Sigmoid colon (tissue), 7 donors: ENCODE data around the gene SLX4IP. TPM values are rescaled to one million over a fixed set of nuclear protein-coding genes. Genes with fewer than 3 reads are reported as not detected.

Source experiments
- DNase-seq: peaks from one replicate; pipeline ENCODE4 v3.0.0-alpha.2; 2019
- H3K27ac ChIP-seq, 4 donors: fragments of 200-600 bp; sonication (generic); one replicate each; pipeline ENCODE4 v1.5.1; 2016 to 2019; ENCODE audit warnings: mild to moderate bottlenecking in 1 of 4
- H3K27me3 ChIP-seq, 3 donors: fragments of 200-600 bp; sonication (generic); one replicate each; pipeline ENCODE4 v1.5.1; 2019; ENCODE audit warnings: mild to moderate bottlenecking in 1 of 3
- H3K36me3 ChIP-seq, 4 donors: fragments of 200-600 bp; sonication (generic); one replicate each; pipeline ENCODE4 v1.5.1; 2016 to 2019
- H3K4me1 ChIP-seq, 4 donors: fragments of 200-600 bp; sonication (generic); one replicate each; pipeline ENCODE4 v1.5.1; 2017 to 2019
- H3K4me3 ChIP-seq, 4 donors: fragments of 200-600 bp; sonication (generic); one replicate each; pipeline ENCODE4 v1.5.1; 2017 to 2019; ENCODE audit warnings: mild to moderate bottlenecking in 2 of 4, moderate library complexity in 1 of 4
- H3K9me3 ChIP-seq, 4 donors: fragments of 200-600 bp in 3 of 4; sonication (generic) in 3 of 4; one replicate each; pipeline versions ENCODE4 v1.5.1 to v1.6.1; 2013 to 2019
- EP300 ChIP-seq, 4 donors: sonication (generic); formaldehyde crosslinking; IDR thresholded peaks; one replicate each; pipeline ENCODE4 v1.6.1; 2017; ENCODE audit warnings: antibody characterized with exemption in 4 of 4
- POLR2A ChIP-seq, 2 donors: fragments of 450-650 bp; IDR thresholded peaks; one replicate each; pipeline ENCODE4 v1.6.1; 2016; ENCODE audit warnings: antibody characterized with exemption in 2 of 2, mild to moderate bottlenecking in 2 of 2, moderate library complexity in 2 of 2
- POLR2AphosphoS5 ChIP-seq, 4 donors: sonication (generic); formaldehyde crosslinking; IDR thresholded peaks; one replicate each; pipeline ENCODE4 v1.6.1; 2017; ENCODE audit warnings: antibody characterized with exemption in 4 of 4
- WGBS, 2 donors: extraction: QIAGEN DNeasy Blood & Tissue Kit; methylation state at CpG; one replicate each; pipeline ENCODE4 v1.1.7; 2013; 5-methylcytosine and 5-hydroxymethylcytosine counted together
- intact Hi-C: fragments of 100-400 bp; cut with DNase I; formaldehyde crosslinking; loops from one replicate; pipeline ENCODE4 v1.15.1; 2023
- polyA plus RNA-seq, 3 donors: library from polyadenylated mRNA; stranded (reverse); fragments of 200-250 nt; gene quantifications; one replicate each; pipeline ENCODE4 v1.2.3, GENCODE V29; 2013
- total RNA-seq, 4 donors: library from RNA; depleted of rRNA; stranded (reverse); fragments of >200 nt; gene quantifications; one replicate each; pipeline ENCODE4 v1.1.0, GENCODE V29; 2016
- TF ChIP-seq, protein P1 (sequence below), 4 experiments: fragments of 450-650 bp in 3 of 4; fragments of 200-600 bp in 1 of 4; IDR thresholded peaks; one replicate each; pipeline ENCODE4 v1.5.1; 2016 to 2019; ENCODE audit warnings: antibody characterized with exemption in 4 of 4, mild to moderate bottlenecking in 3 of 4, moderate library complexity in 2 of 4
- donor health status: healthy with polysubstance abuse.
- donor health status: Bipolar disorder and iron deficiency.
- donor health status: healthy.

SLX4IP gene
- total and polyA plus RNA-seq, 7 donors, result 1.2 to 4.2 (median 2.4) TPM

GRCh38 chr20:10568032-10568431 lies 132.9 kb downstream of the SLX4IP start:
- Histone ChIP-seq H3K27me3 (no peaks in the 10 kb centered on the region), H3K4me1 (peaks cover 0 to 3% (median 0%) of the 10 kb centered on the region in 4 donors), H3K4me3 (no peak overlapping the region), H3K36me3 (no peaks in the 10 kb centered on the region), H3K27ac (no peak overlapping the region), H3K9me3 (no peaks in the 10 kb centered on the region)
- 88 to 93% methylated on average over 3 of the region's 3 CpGs for WGBS, 2 donors
- TF ChIP-seq POLR2A (IDR thresholded peaks at IDR 0.05) (no peak), EP300 (IDR thresholded peaks at IDR 0.05) (no peak), POLR2AphosphoS5 (IDR thresholded peaks at IDR 0.05) (no peak)
- TF ChIP-seq, protein P1, sequence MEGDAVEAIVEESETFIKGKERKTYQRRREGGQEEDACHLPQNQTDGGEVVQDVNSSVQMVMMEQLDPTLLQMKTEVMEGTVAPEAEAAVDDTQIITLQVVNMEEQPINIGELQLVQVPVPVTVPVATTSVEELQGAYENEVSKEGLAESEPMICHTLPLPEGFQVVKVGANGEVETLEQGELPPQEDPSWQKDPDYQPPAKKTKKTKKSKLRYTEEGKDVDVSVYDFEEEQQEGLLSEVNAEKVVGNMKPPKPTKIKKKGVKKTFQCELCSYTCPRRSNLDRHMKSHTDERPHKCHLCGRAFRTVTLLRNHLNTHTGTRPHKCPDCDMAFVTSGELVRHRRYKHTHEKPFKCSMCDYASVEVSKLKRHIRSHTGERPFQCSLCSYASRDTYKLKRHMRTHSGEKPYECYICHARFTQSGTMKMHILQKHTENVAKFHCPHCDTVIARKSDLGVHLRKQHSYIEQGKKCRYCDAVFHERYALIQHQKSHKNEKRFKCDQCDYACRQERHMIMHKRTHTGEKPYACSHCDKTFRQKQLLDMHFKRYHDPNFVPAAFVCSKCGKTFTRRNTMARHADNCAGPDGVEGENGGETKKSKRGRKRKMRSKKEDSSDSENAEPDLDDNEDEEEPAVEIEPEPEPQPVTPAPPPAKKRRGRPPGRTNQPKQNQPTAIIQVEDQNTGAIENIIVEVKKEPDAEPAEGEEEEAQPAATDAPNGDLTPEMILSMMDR (IDR thresholded peaks at IDR 0.05), result no peak
- no peak for DNase-seq
- intact Hi-C loops, result no loop called here

- Histone ChIP-seq H3K4me3 (no peak overlapping the region), H3K36me3 (no peaks in the 10 kb centered on the region), H3K27ac (no peak overlapping the region), H3K9me3 (no peaks in the 10 kb centered on the region), H3K4me1 (no peaks in the 10 kb centered on the region), H3K27me3 (no peaks in the 10 kb centered on the region)
- TF ChIP-seq POLR2A (IDR thresholded peaks at IDR 0.05), result no peak
- no peak for TF ChIP-seq EP300 (IDR thresholded peaks at IDR 0.05)
- no peak for TF ChIP-seq POLR2AphosphoS5 (IDR thresholded peaks at IDR 0.05)
- TF ChIP-seq, protein P1 (IDR thresholded peaks at IDR 0.05), result no peak
- 84 to 96% methylated on average over 1 of the region's 1 CpG for WGBS, 2 donors
- intact Hi-C loops, result no loop called here
- no peak for DNase-seq
These were observed 136.3 kb downstream of the SLX4IP start for GRCh38 chr20:10571313-10571815.

DNA sequence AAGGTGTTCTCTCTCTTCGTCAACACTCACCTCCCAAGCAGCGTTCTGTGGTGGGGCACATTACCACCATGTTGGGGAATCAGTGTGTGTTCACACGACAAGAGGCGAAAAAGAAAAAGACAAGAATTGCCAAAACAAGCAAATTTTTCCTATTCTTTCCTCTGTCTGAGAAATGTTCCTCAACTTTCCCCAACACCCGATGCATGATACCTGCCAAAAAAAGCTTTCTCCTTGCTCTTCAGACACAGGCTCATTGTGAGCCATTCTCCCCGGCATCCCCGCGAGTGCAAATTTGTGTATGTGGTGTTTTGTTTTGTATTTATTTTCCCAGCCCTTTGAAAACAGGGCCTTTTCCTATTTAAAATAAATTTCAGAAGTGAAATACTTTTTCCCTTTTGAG lies 137.7 kb downstream of the SLX4IP start:
- 97 to 98% methylated on average over 8 of the region's 8 CpGs for WGBS, 2 donors
- no peaks in the 10 kb centered on the region for H3K4me1 ChIP-seq
- TF ChIP-seq POLR2A (IDR thresholded peaks at IDR 0.05) (no peak), POLR2AphosphoS5 (IDR thresholded peaks at IDR 0.05) (no peak)
- no peaks in the 10 kb centered on the region for H3K36me3 ChIP-seq
- H3K9me3 ChIP-seq, result no peaks in the 10 kb centered on the region
- H3K27ac ChIP-seq, result no peak overlapping the region
- no peaks in the 10 kb centered on the region for H3K27me3 ChIP-seq
- intact Hi-C loops, result no loop called here
- H3K4me3 ChIP-seq, result no peak overlapping the region
- no peak for DNase-seq

DNA sequence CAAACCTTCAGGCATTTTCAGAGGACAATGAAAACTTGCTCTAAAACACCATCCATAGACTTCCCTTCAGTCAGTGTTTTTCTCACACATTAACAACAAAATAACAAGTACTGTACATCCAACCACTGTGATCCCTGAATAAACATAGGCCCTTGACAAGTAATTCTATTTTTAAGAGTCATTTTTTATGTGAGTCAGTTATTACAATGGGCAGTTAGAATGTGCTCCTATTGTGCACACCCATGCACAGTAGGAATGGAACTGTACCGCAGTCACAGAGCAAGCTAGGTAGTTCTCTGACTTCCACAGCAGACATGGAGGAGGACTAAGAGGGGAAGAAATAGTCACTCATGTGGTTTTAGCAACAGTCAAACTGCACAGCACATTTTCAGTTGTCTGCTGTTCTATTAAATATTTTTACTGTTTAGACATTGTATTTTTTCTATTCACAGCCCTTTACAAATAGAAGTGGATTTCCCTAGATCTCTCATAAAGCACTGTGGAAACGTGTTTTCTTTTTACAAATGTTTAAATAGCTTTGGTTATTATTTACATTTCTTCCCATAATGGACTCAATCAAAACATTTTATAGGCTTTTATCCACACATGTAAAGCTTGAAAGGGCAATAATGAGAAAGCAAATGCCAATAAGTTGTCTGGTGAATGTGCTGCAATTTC lies 138.3 kb downstream of the SLX4IP start:
- Histone ChIP-seq H3K36me3 (no peaks in the 10 kb centered on the region), H3K27me3 (no peaks in the 10 kb centered on the region), H3K4me3 (no peak overlapping the region), H3K27ac (no peak overlapping the region), H3K4me1 (no peaks in the 10 kb centered on the region), H3K9me3 (no peaks in the 10 kb centered on the region)
- WGBS, 2 donors, result 38 to 75% methylated on average over 2 of the region's 2 CpGs
- intact Hi-C loops, result no loop called here
- no peak for DNase-seq
- TF ChIP-seq POLR2AphosphoS5 (IDR thresholded peaks at IDR 0.05) (no peak), POLR2A (IDR thresholded peaks at IDR 0.05) (no peak), EP300 (IDR thresholded peaks at IDR 0.05) (no peak)
- TF ChIP-seq, protein P1 (IDR thresholded peaks at IDR 0.05), result no peak

DNA sequence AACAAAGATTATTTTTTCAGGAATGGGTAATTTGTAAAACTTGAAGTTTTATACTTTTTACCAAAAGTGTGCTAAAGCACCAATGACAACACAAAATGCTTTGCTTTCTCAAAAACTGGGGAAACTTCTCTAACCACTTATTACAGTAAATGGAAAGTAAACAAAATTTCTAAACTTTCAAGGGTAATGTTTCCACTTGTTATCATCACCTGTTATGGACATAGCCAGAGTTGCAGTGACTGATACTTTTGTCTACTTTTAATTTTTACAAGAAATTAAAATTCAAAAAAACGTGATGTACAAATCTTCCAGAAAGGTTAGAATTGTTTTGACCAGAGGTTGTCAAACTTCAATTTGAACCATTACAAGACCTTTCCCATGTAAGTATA lies 138.8 kb downstream of the SLX4IP start:
- no peaks in the 10 kb centered on the region for H3K4me1 ChIP-seq
- intact Hi-C loops, result no loop called here
- no peak for TF ChIP-seq POLR2AphosphoS5 (IDR thresholded peaks at IDR 0.05)
- no peak for TF ChIP-seq POLR2A (IDR thresholded peaks at IDR 0.05)
- TF ChIP-seq, protein P1 (IDR thresholded peaks at IDR 0.05), result no peak
- TF ChIP-seq EP300 (IDR thresholded peaks at IDR 0.05), result no peak
- no peak overlapping the region for H3K4me3 ChIP-seq
- WGBS, 2 donors, result 35 to 58% methylated on average over 1 of the region's 1 CpG
- H3K27ac ChIP-seq, result no peak overlapping the region
- DNase-seq, result no peak
- H3K36me3 ChIP-seq, result no peaks in the 10 kb centered on the region
- no peaks in the 10 kb centered on the region for H3K9me3 ChIP-seq
- H3K27me3 ChIP-seq, result no peaks in the 10 kb centered on the region
